ENCODE data around the gene PRKD1.

GRCh38 chr14:29926701-29927375, 809 bp downstream of the PRKD1 start:
- TF ChIP-seq CTCF (conservative IDR thresholded peaks at IDR 0.05; ENCODE audit: low read depth, low read length) (no peak; the same call in 1 of the 2 replicates), EZH2phosphoT487 (IDR thresholded peaks at IDR 0.05; ENCODE audit: borderline replicate concordance, low read length) (no peak)
